Glutamatergic neuron (in vitro differentiated cells): ENCODE results near the gene NDUFAF4. TPM values are rescaled to one million over a fixed set of nuclear protein-coding genes. Genes with fewer than 3 reads are reported as not detected.

Experiments
- DNase-seq: peaks from one replicate; pipeline ENCODE4 v3.0.0; 2022
- H3K27ac Mint-ChIP-seq: one replicate; pipeline ENCODE4 v1.8.0; 2020; ENCODE audit warnings: mild to moderate bottlenecking, mixed read lengths, inconsistent platforms; ENCODE audit not compliant: unreplicated experiment
- H3K27me3 Mint-ChIP-seq: one replicate; pipeline ENCODE4 v1.8.0; 2020; ENCODE audit warnings: mild to moderate bottlenecking, moderate library complexity, mixed read lengths, inconsistent platforms; ENCODE audit not compliant: unreplicated experiment
- H3K36me3 Mint-ChIP-seq: one replicate; pipeline ENCODE4 v1.8.0; 2020; ENCODE audit warnings: mild to moderate bottlenecking, mixed read lengths, inconsistent platforms; ENCODE audit not compliant: unreplicated experiment
- H3K4me1 Mint-ChIP-seq: one replicate; pipeline ENCODE4 v1.8.0; 2020; ENCODE audit warnings: mild to moderate bottlenecking, low read depth, mixed read lengths, inconsistent platforms; ENCODE audit not compliant: unreplicated experiment
- H3K4me3 Mint-ChIP-seq: one replicate; pipeline ENCODE4 v1.8.0; 2020; ENCODE audit warnings: mild to moderate bottlenecking, mixed read lengths, inconsistent platforms; ENCODE audit not compliant: unreplicated experiment
- H3K9me3 Mint-ChIP-seq: one replicate; pipeline ENCODE4 v1.8.0; 2020; ENCODE audit warnings: mild to moderate bottlenecking, moderate library complexity, mixed read lengths, inconsistent platforms; ENCODE audit not compliant: unreplicated experiment
- long read RNA-seq: library from polyadenylated mRNA; unstranded; transcript quantifications from one replicate; pipeline ENCODE4 v2.0.0, GENCODE V29; 2020; ENCODE audit not compliant: unreplicated experiment
- total RNA-seq: library from RNA; stranded (reverse); fragmentation: NEBNext Ultra II Directional; extraction: Animal tissue kit (Norgen Biotek cat#: 25700); gene quantifications from one replicate; pipeline ENCODE4 v1.2.1, GENCODE V29; 2021; ENCODE audit not compliant: unreplicated experiment
- TF ChIP-seq, protein P1 (sequence below): fragments of 200-600 bp; sonication (generic); IDR thresholded peaks from one replicate; pipeline ENCODE4 v1.5.0; 2021; ENCODE audit not compliant: partially characterized antibody, unreplicated experiment

Gene NDUFAF4
- 45.3 TPM for total RNA-seq
- long read RNA-seq, transcript NDUFAF4-201 (3 exons, 2,399 nt), result major isoform, 28 of 33 reads
- long read RNA-seq, partial matches to known transcripts, result 0 of 33 reads
- long read RNA-seq, other reads (novel, unspliced or antisense), result 2 of 33 reads

DNA sequence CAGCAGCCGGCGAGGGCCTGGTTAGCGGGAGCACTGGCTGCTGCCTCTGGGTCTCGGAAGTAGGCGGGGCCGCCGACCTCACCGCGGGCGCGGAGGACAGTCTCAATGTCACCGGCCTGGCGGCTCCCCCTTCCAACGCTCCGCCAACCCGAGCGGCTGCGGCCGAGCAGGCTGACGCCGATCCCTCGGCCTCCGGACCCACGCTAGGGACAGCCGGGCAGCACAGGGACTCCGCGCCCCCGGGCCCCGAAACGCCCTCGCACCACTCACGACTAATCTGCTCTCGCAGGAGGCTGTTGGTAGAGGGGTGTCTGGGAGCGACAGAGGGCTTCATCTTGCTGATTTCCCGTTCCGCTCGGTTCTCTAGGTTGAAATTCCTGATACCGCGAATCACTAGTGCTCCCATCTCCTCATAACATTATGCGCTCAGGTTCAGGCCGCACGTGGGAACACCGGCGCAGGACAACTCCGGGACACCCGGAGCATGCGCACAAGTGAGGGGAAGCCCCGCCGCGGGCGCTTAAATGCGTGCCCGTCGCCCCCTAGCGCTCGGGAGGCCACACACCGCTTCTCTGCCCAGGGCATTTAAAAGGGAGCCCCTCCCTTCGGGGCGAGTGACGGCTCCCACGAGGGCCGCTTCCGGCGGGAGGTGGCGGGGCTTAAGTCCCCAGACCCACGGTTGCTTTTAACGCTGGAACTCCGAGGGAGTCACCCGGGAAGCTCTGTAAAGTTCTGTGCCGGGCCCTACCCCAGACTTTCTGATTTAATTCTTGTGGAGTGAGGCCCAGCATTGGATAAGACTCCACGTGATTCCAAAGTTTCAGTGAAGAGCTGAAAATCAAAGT is at the start of gene NDUFAF4:
NDUFAF4 (minus strand) TSS at position 496 of the 845 bp plus-strand sequence; CDS start at position 406, 90 bp downstream.
- Mint-ChIP-seq H3K36me3 (no peaks in the 10 kb centered on the region), H3K27ac (peak within 1 kb of the TSS; percentile 88), H3K4me1 (peaks cover 21% of the 10 kb centered on the region), H3K4me3 (peak within 1 kb of the TSS; percentile 89), H3K27me3 (peaks cover 3% of the 10 kb centered on the region), H3K9me3 (peaks cover 2% of the 10 kb centered on the region)
- peak; percentile 98 for DNase-seq
- TF ChIP-seq, protein P1, sequence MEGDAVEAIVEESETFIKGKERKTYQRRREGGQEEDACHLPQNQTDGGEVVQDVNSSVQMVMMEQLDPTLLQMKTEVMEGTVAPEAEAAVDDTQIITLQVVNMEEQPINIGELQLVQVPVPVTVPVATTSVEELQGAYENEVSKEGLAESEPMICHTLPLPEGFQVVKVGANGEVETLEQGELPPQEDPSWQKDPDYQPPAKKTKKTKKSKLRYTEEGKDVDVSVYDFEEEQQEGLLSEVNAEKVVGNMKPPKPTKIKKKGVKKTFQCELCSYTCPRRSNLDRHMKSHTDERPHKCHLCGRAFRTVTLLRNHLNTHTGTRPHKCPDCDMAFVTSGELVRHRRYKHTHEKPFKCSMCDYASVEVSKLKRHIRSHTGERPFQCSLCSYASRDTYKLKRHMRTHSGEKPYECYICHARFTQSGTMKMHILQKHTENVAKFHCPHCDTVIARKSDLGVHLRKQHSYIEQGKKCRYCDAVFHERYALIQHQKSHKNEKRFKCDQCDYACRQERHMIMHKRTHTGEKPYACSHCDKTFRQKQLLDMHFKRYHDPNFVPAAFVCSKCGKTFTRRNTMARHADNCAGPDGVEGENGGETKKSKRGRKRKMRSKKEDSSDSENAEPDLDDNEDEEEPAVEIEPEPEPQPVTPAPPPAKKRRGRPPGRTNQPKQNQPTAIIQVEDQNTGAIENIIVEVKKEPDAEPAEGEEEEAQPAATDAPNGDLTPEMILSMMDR, result peak; percentile 94

DNA sequence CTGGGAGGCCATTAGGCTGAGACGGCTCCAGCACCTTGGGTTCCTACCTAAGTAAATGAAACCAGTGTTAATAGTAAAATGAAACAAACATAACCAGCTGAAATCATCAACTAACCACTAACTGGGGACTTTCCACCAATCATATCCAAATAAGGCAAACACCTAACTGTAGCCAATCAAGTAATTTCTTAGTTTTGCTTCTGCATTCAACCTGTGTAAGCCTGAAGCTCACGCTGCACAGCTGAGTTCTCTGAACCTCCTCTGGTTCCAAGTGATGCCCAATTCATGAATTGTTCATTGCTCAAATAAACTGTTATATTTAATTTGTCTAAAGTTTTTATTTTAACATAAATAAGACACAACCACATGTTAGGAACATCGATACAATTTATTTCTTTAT is 49.4 kb upstream of the NDUFAF4 start:
- Mint-ChIP-seq H3K36me3 (no peaks in the 10 kb centered on the region), H3K4me3 (no peak overlapping the region), H3K4me1 (peaks cover 10% of the 10 kb centered on the region), H3K27me3 (no peaks in the 10 kb centered on the region), H3K9me3 (no peaks in the 10 kb centered on the region), H3K27ac (no peak overlapping the region)
- no peak for DNase-seq
- TF ChIP-seq, protein P1, result no peak

DNA sequence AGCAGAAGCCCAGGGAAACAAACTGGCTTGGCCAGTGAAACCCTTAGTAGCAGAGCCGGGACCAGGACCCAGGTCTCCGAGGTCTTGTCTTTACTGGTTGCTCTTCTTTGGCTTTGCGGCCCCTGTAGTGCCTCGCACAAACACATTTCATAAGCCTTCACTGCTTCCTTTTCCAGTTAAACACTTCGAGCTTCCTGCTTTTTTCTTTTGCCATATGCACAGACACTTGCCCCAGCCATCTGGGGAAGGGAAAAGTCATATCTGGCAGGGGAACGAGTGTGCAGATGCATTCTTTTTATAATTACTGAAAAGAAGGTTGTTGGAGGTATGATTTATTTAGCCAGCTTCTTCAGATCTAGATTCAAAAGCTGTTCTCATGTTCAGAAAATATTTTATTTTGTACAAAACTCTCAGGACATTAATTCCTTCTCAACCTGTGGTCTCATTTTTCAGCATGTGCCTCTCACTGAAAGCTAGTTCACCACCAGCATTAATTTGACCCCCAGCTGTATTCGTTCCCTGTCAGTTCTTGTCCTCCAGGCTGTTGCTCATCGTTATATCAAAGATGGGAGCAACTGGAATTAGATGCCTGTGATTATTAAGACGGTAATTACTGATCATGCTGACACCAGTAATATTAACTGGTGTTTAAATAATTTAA is 46.0 kb upstream of the NDUFAF4 start:
- no peaks in the 10 kb centered on the region for H3K36me3 Mint-ChIP-seq
- no peak overlapping the region for H3K4me3 Mint-ChIP-seq
- DNase-seq, result no peak
- peaks cover 12% of the 10 kb centered on the region for H3K4me1 Mint-ChIP-seq
- H3K27ac Mint-ChIP-seq, result no peak overlapping the region
- no peaks in the 10 kb centered on the region for H3K27me3 Mint-ChIP-seq
- TF ChIP-seq, protein P1, result no peak
- H3K9me3 Mint-ChIP-seq, result peaks cover 1% of the 10 kb centered on the region

DNA sequence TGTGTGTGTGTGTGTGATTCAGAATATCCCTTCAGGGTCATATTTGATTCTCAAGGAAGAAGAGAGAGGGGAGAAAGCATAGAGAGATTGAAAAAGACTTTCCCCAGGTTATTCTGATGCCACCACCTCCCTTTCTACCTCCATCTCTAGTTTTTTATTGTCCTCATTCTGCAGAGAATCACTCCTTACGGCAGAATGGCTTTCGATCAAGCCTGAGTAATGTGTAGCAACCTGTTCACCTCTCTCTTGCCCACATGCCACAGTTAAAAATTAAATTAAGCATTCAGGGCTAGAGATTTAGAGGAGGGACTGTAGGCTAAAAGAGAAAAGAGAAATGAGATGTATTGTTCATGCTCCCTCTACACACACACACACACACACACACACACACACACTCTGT is 45.0 kb upstream of the NDUFAF4 start:
- H3K4me1 Mint-ChIP-seq, result peaks cover 12% of the 10 kb centered on the region
- no peak for DNase-seq
- no peak overlapping the region for H3K27ac Mint-ChIP-seq
- TF ChIP-seq, protein P1, result no peak
- no peaks in the 10 kb centered on the region for H3K36me3 Mint-ChIP-seq
- peaks cover 1% of the 10 kb centered on the region for H3K9me3 Mint-ChIP-seq
- no peak overlapping the region for H3K4me3 Mint-ChIP-seq
- no peaks in the 10 kb centered on the region for H3K27me3 Mint-ChIP-seq

DNA sequence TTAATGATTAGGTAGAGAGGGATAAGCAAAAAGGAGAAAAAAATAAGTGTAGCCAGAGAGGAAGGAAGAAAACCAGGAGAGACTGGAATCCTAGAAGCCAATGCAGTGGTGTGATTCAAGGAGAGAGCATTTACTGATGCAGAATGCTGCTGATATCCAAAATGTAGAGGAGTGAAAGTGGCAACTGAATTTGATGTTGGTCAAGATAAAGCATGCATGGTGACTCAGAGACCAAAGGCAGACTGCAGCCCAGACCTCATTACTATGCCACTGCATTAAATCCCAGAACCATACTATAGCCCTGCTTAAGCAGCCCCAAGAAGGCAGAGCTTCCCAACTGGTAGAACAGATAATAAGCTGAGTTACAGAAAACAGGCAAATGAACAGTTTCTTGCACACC is 42.6 kb upstream of the NDUFAF4 start:
- TF ChIP-seq, protein P1, result no peak
- no peak overlapping the region for H3K27ac Mint-ChIP-seq
- H3K9me3 Mint-ChIP-seq, result peaks cover 3% of the 10 kb centered on the region
- H3K27me3 Mint-ChIP-seq, result peaks cover 2% of the 10 kb centered on the region
- H3K4me1 Mint-ChIP-seq, result peaks cover 12% of the 10 kb centered on the region
- H3K36me3 Mint-ChIP-seq, result no peaks in the 10 kb centered on the region
- DNase-seq, result no peak
- no peak overlapping the region for H3K4me3 Mint-ChIP-seq
